Neuronal stem cell (in vitro differentiated cells): ENCODE measurements around the gene B3GALT4.
"Not testable (repeated sequence)": the region's sequence is repeated elsewhere in the genome, so short reads cannot be mapped to it uniquely, and the experiment has no call there.

Source experiments
- DNase-seq: peaks from one replicate; pipeline ENCODE4 v3.0.0-alpha.2; 2013; ENCODE audit warnings: low spot score
- H2AFZ ChIP-seq: one replicate; pipeline ENCODE4 v1.6.1; 2013; ENCODE audit warnings: mild to moderate bottlenecking, low read length, inconsistent platforms
- H2AK5ac ChIP-seq: 2 replicates; pipeline ENCODE4 v1.6.1; 2013; ENCODE audit warnings: low read depth, mild to moderate bottlenecking, inconsistent platforms, low read length, moderate library complexity, mixed read lengths
- H2BK120ac ChIP-seq: 2 replicates; pipeline ENCODE4 v1.6.1; 2013; ENCODE audit warnings: low read depth, mild to moderate bottlenecking, inconsistent platforms, low read length, moderate library complexity, mixed read lengths
- H2BK12ac ChIP-seq: one replicate; pipeline ENCODE4 v1.6.1; 2013; ENCODE audit warnings: low read length, inconsistent platforms
- H2BK15ac ChIP-seq: 2 replicates; pipeline ENCODE4 v1.6.1; 2013; ENCODE audit warnings: mild to moderate bottlenecking, low read length, inconsistent platforms, mixed read lengths
- H2BK5ac ChIP-seq: one replicate; pipeline ENCODE4 v1.6.1; 2013; ENCODE audit warnings: inconsistent platforms, mild to moderate bottlenecking, low read length, moderate library complexity
- H3K14ac ChIP-seq: one replicate; pipeline ENCODE4 v1.6.1; 2013; ENCODE audit warnings: low read length, inconsistent platforms
- H3K18ac ChIP-seq: 2 replicates; pipeline ENCODE4 v1.6.1; 2013; ENCODE audit warnings: low read length, inconsistent platforms
- H3K23ac ChIP-seq: 2 replicates; pipeline ENCODE4 v1.6.1; 2013; ENCODE audit warnings: low read depth, mild to moderate bottlenecking, mixed read lengths, low read length, inconsistent platforms; ENCODE audit not compliant: poor library complexity
- H3K27ac ChIP-seq: replicated peaks from 3 replicates; pipeline ENCODE4 v1.5.1; 2013; ENCODE audit warnings: low read length, inconsistent platforms
- H3K27me3 ChIP-seq, 3 experiments: 2 replicates each; pipeline ENCODE4 v1.6.1; 2013; ENCODE audit warnings: low read length in 3 of 3, mild to moderate bottlenecking in 2 of 3, inconsistent platforms in 1 of 3, low read depth in 1 of 3, mixed read lengths in 1 of 3, moderate library complexity in 1 of 3; ENCODE audit not compliant: control insufficient read depth in 3 of 3, insufficient read depth in 3 of 3
- H3K36me3 ChIP-seq, 2 donors: replicated peaks in 1 of 2; 2 replicates each; pipeline ENCODE4 v1.6.1; 2013; ENCODE audit warnings: low read length in 2 of 2; ENCODE audit not compliant: control insufficient read depth in 2 of 2, insufficient read depth in 2 of 2
- H3K4ac ChIP-seq: 2 replicates; pipeline ENCODE4 v1.6.1; 2013; ENCODE audit warnings: inconsistent platforms, mild to moderate bottlenecking, low read length, moderate library complexity
- H3K4me1 ChIP-seq, 2 donors: 1 replicate in 1 of 2; 2 replicates in 1 of 2; pipeline ENCODE4 v1.6.1; 2013; ENCODE audit warnings: low read length in 2 of 2, low read depth in 1 of 2; ENCODE audit not compliant: control insufficient read depth in 2 of 2, insufficient read depth in 1 of 2
- H3K4me2 ChIP-seq: one replicate; pipeline ENCODE4 v1.6.1; 2013; ENCODE audit warnings: mild to moderate bottlenecking, low read length, inconsistent platforms; ENCODE audit not compliant: insufficient read depth, poor library complexity, severe bottlenecking
- H3K4me3 ChIP-seq, 2 donors: 2 replicates each; pipeline ENCODE4 v1.5.1; 2013; ENCODE audit warnings: low read length in 2 of 2, mild to moderate bottlenecking in 2 of 2, inconsistent platforms in 1 of 2, moderate library complexity in 1 of 2
- H3K79me1 ChIP-seq: one replicate; pipeline ENCODE4 v1.6.1; 2013; ENCODE audit warnings: low read depth, mild to moderate bottlenecking, inconsistent platforms, low read length, moderate library complexity
- H3K9ac ChIP-seq: one replicate; pipeline ENCODE4 v1.6.1; 2013; ENCODE audit warnings: mild to moderate bottlenecking, low read depth, low read length, inconsistent platforms; ENCODE audit not compliant: poor library complexity
- H3K9me3 ChIP-seq, 2 donors: replicated peaks in 1 of 2; 2 replicates each; pipeline versions ENCODE3 to v1.6.1; 2013; ENCODE audit warnings: low read length in 2 of 2, mild to moderate bottlenecking in 2 of 2, inconsistent platforms in 1 of 2, low read depth in 1 of 2, mixed read lengths in 1 of 2, moderate library complexity in 1 of 2; ENCODE audit not compliant: control insufficient read depth in 2 of 2, insufficient read depth in 1 of 2
- H4K8ac ChIP-seq: one replicate; pipeline ENCODE4 v1.6.1; 2013; ENCODE audit warnings: low read depth, mild to moderate bottlenecking, inconsistent platforms, low read length, moderate library complexity
- H4K91ac ChIP-seq: one replicate; pipeline ENCODE4 v1.6.1; 2013; ENCODE audit warnings: low read length, low read depth, mild to moderate bottlenecking, inconsistent platforms; ENCODE audit not compliant: poor library complexity
- WGBS, 2 donors: extraction: QIAGEN DNeasy Blood & Tissue Kit; methylation state at CpG; one replicate each; pipeline ENCODE4 v1.1.7; 2013; ENCODE audit warnings: missing lambda C conversion rate in 2 of 2, mixed read lengths in 1 of 2; ENCODE audit not compliant: insufficient read length in 2 of 2, insufficient replicate concordance in 1 of 2; ENCODE audit errors: extremely low coverage in 2 of 2; 5-methylcytosine and 5-hydroxymethylcytosine counted together

B3GALT4 gene

DNA sequence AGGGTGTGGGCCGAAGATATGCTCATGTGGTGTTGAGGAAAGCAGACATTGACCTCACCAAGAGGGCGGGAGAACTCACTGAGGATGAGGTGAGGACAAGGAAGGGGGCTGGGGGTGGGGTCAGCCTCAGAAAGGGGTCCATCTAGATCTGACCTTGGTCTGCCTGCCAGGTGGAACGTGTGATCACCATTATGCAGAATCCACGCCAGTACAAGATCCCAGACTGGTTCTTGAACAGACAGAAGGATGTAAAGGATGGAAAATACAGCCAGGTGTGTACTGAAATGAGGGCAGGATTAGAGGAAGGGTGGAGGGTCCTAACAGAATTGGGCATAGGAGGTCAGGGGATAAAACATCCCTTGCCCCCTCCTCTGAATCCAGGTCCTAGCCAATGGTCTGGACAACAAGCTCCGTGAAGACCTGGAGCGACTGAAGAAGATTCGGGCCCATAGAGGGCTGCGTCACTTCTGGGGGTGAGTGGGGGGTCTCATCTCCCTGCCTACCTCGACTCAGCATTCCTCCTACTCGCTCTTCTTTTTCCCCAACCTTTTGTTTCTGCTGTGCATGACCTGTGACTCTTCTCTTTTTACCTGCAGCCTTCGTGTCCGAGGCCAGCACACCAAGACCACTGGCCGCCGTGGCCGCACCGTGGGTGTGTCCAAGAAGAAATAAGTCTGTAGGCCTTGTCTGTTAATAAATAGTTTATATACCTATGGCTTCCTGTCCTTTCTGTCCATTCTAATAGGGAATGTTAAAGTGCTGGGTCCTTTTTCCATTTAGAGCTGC lies 935 bp upstream of the B3GALT4 start:
- H3K4me1 ChIP-seq: peaks cover 20 to 27% of the 10 kb centered on the region in 2 donors

GRCh38 chr6:33276581-33276863 lies 401 bp upstream of the B3GALT4 start:
- Histone ChIP-seq H3K4me2 (peak overlapping the region; percentile 88), H2AK5ac (peak overlapping the region; percentile 59), H3K14ac (no peak overlapping the region), H3K18ac (no peak overlapping the region), H2BK120ac (no peak overlapping the region), H3K79me1 (peaks cover 8% of the 10 kb centered on the region), H3K4me3 (peak overlapping the region; percentile 42 to 79), H4K8ac (no peak overlapping the region), H3K4ac (no peak overlapping the region), H2BK12ac (no peak overlapping the region), H2BK15ac (no peak overlapping the region), H2BK5ac (no peak overlapping the region), H3K27me3 (no peaks in the 10 kb centered on the region), H2AFZ (peak overlapping the region; percentile 86), H3K4me1 (peaks cover 20 to 27% of the 10 kb centered on the region in 2 donors), H4K91ac (no peak overlapping the region), H3K36me3 (peaks cover 46 to 79% of the 10 kb centered on the region in 2 donors), H3K9ac (peak overlapping the region; percentile 63), H3K9me3 (no peaks in the 10 kb centered on the region), H3K23ac (no peak overlapping the region), H3K27ac (peak overlapping the region; percentile 89)
- DNase-seq: no peak

More for the DNA sequence above, 935 bp upstream of the B3GALT4 start:
- H3K4me3 ChIP-seq: peak overlapping the region in 1 of 2 donors; percentile 42
- not testable (repeated sequence) for H3K79me1 ChIP-seq, DNase-seq, H2BK5ac ChIP-seq, H3K27me3 ChIP-seq, H3K23ac ChIP-seq, H2AK5ac ChIP-seq, H3K14ac ChIP-seq, H2BK12ac ChIP-seq, H2BK120ac ChIP-seq, H3K18ac ChIP-seq, H2AFZ ChIP-seq, H3K4ac ChIP-seq, H2BK15ac ChIP-seq, H4K91ac ChIP-seq, H3K9me3 ChIP-seq, H4K8ac ChIP-seq
- peaks cover 44 to 77% of the 10 kb centered on the region in 2 donors for H3K36me3 ChIP-seq
- peak overlapping the region; percentile 61 for H3K9ac ChIP-seq
- H3K4me2 ChIP-seq: peak overlapping the region; percentile 88
- peak overlapping the region; percentile 89 for H3K27ac ChIP-seq
- WGBS, 2 donors: no CpG with 5 or more reads among the region's 16 CpGs

DNA sequence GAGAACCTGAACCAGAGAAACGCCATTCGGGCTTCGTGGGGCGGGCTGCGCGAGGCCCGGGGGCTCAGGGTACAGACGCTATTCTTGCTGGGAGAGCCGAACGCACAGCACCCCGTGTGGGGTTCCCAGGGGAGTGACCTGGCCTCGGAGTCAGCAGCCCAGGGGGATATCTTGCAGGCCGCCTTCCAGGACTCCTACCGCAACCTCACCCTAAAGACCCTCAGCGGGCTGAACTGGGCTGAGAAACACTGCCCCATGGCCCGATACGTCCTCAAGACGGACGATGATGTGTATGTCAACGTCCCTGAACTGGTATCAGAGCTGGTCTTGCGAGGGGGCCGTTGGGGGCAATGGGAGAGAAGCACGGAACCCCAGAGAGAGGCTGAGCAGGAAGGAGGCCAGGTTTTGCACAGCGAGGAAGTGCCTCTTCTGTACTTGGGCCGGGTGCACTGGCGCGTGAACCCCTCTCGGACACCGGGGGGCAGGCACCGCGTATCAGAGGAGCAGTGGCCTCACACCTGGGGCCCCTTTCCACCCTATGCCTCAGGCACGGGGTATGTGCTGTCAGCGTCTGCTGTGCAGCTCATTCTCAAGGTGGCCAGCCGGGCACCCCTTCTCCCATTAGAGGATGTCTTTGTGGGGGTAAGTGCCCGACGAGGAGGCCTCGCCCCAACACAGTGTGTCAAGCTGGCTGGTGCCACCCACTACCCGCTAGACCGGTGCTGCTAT lies 904 bp downstream of the B3GALT4 start:
- H3K9me3 ChIP-seq: no peaks in the 10 kb centered on the region
- no peaks in the 10 kb centered on the region for H3K27me3 ChIP-seq
- peak overlapping the region; percentile 69 for H2BK15ac ChIP-seq
- H3K4me3 ChIP-seq: peak overlapping the region; percentile 42 to 79
- H3K27ac ChIP-seq: peak overlapping the region; percentile 89
- H2AK5ac ChIP-seq: peak overlapping the region; percentile 59
- H4K8ac ChIP-seq: no peak overlapping the region
- peak overlapping the region; percentile 99 for H3K23ac ChIP-seq
- peak overlapping the region; percentile 86 for H2AFZ ChIP-seq
- peak overlapping the region; percentile 47 for H2BK12ac ChIP-seq
- H3K14ac ChIP-seq: no peak overlapping the region
- H2BK120ac ChIP-seq: no peak overlapping the region
- WGBS, 2 donors: no CpG with 5 or more reads among the region's 39 CpGs
- no peak overlapping the region for H3K9ac ChIP-seq
- no peak overlapping the region for H4K91ac ChIP-seq
- H3K4ac ChIP-seq: no peak overlapping the region
- peaks cover 16 to 26% of the 10 kb centered on the region in 2 donors for H3K4me1 ChIP-seq
- peaks cover 7% of the 10 kb centered on the region for H3K79me1 ChIP-seq
- peak overlapping the region; percentile 88 for H3K4me2 ChIP-seq
- H3K18ac ChIP-seq: peak overlapping the region; percentile 81
- DNase-seq: no peak
- H3K36me3 ChIP-seq: peaks cover 47 to 80% of the 10 kb centered on the region in 2 donors
- H2BK5ac ChIP-seq: peak overlapping the region; percentile 76

DNA sequence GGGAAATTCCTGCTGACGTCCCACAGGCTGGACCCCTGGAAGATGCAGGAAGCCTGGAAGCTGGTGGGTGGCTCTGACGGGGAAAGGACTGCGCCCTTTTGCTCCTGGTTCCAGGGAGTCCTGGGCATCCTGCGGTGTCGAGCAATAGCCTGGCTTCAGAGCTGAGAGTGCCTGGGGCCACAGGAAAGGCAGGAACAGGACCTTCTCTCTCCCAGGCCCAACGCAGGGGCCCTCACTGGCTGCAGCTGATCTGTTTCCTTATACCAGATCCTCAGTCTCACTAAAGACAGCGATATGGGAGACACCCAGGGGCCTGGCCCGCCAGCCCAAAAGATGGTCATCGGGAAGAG lies 1.4 kb downstream of the B3GALT4 start:
- no peak overlapping the region for H3K18ac ChIP-seq
- H3K4me3 ChIP-seq: no peak overlapping the region
- peaks cover 12 to 21% of the 10 kb centered on the region in 2 donors for H3K4me1 ChIP-seq
- H2AFZ ChIP-seq: no peak overlapping the region
- WGBS, 2 donors: no CpG with 5 or more reads among the region's 9 CpGs
- H3K23ac ChIP-seq: peak overlapping the region; percentile 99
- no peak overlapping the region for H2BK15ac ChIP-seq
- peak overlapping the region; percentile 76 for H2BK5ac ChIP-seq
- no peaks in the 10 kb centered on the region for H3K27me3 ChIP-seq
- no peaks in the 10 kb centered on the region for H3K9me3 ChIP-seq
- no peak overlapping the region for H4K8ac ChIP-seq
- H2AK5ac ChIP-seq: peak overlapping the region; percentile 59
- H3K4me2 ChIP-seq: no peak overlapping the region
- no peak overlapping the region for H3K9ac ChIP-seq
- no peak overlapping the region for H4K91ac ChIP-seq
- H2BK120ac ChIP-seq: no peak overlapping the region
- no peak overlapping the region for H2BK12ac ChIP-seq
- DNase-seq: no peak
- peaks cover 46 to 77% of the 10 kb centered on the region in 2 donors for H3K36me3 ChIP-seq
- H3K27ac ChIP-seq: no peak overlapping the region
- no peak overlapping the region for H3K4ac ChIP-seq
- H3K79me1 ChIP-seq: peaks cover 7% of the 10 kb centered on the region
- no peak overlapping the region for H3K14ac ChIP-seq
